H9 (cell line): Measurements from ENCODE around the gene FAHD1. TPM values are rescaled to one million over a fixed set of nuclear protein-coding genes. Genes with fewer than 3 reads are reported as not detected.

ENCODE experiments used
- DNase-seq: peaks from one replicate; pipeline ENCODE4 v3.0.0-alpha.2; 2017
- H2AFZ ChIP-seq: one replicate; pipeline ENCODE4 v1.6.1; 2013; ENCODE audit warnings: mild to moderate bottlenecking, low read length, control low read depth, moderate library complexity
- H2AK5ac ChIP-seq: 2 replicates; pipeline ENCODE4 v1.6.1; 2013; ENCODE audit warnings: low read length, control low read depth, mixed read lengths; ENCODE audit not compliant: insufficient read length
- H2BK120ac ChIP-seq: one replicate; pipeline ENCODE4 v1.6.1; 2013; ENCODE audit warnings: low read depth, mild to moderate bottlenecking, low read length, control low read depth, inconsistent platforms; ENCODE audit not compliant: poor library complexity, severe bottlenecking
- H2BK12ac ChIP-seq: 2 replicates; pipeline ENCODE4 v1.6.1; 2013; ENCODE audit warnings: low read length, control low read depth, mixed read lengths, low read depth; ENCODE audit not compliant: insufficient read length
- H2BK15ac ChIP-seq: 2 replicates; pipeline ENCODE4 v1.6.1; 2013; ENCODE audit warnings: low read depth, low read length, control low read depth
- H2BK20ac ChIP-seq: one replicate; pipeline ENCODE4 v1.6.1; 2013; ENCODE audit warnings: low read depth, mild to moderate bottlenecking, low read length, control low read depth, inconsistent platforms; ENCODE audit not compliant: poor library complexity, severe bottlenecking
- H2BK5ac ChIP-seq: 2 replicates; pipeline ENCODE4 v1.6.1; 2013; ENCODE audit warnings: low read length, control low read depth, mixed read lengths; ENCODE audit not compliant: insufficient read length
- H3K14ac ChIP-seq: 2 replicates; pipeline ENCODE4 v1.6.1; 2013; ENCODE audit warnings: low read length, control low read depth; ENCODE audit not compliant: insufficient read depth
- H3K18ac ChIP-seq: 2 replicates; pipeline ENCODE4 v1.6.1; 2013; ENCODE audit warnings: low read depth, mild to moderate bottlenecking, mixed read lengths, low read length, control low read depth; ENCODE audit not compliant: insufficient read length
- H3K23ac ChIP-seq: 2 replicates; pipeline ENCODE4 v1.6.1; 2013; ENCODE audit warnings: low read length, control low read depth, mixed read lengths, low read depth; ENCODE audit not compliant: insufficient read length
- H3K23me2 ChIP-seq: 2 replicates; pipeline ENCODE4 v1.6.1; 2013; ENCODE audit warnings: low read depth, mild to moderate bottlenecking, mixed read lengths, low read length, control low read depth; ENCODE audit not compliant: insufficient read length, poor library complexity, severe bottlenecking
- H3K27ac ChIP-seq: 2 replicates; pipeline ENCODE4 v1.5.1; 2013; ENCODE audit warnings: low read length, control low read depth, mixed read lengths, low read depth; ENCODE audit not compliant: insufficient read length
- H3K27me3 ChIP-seq: 2 replicates; pipeline ENCODE4 v1.6.1; 2013; ENCODE audit warnings: low read length, control low read depth, inconsistent platforms; ENCODE audit not compliant: insufficient read depth
- H3K4ac ChIP-seq: 2 replicates; pipeline ENCODE4 v1.6.1; 2013; ENCODE audit warnings: low read depth, mild to moderate bottlenecking, control low read depth, inconsistent platforms, low read length, moderate library complexity
- H3K4me1 ChIP-seq: 2 replicates; pipeline ENCODE4 v1.6.1; 2013; ENCODE audit warnings: low read length, control low read depth, inconsistent platforms; ENCODE audit not compliant: insufficient read depth
- H3K4me2 ChIP-seq: 2 replicates; pipeline ENCODE4 v1.6.1; 2013; ENCODE audit warnings: low read length, control low read depth, mixed read lengths; ENCODE audit not compliant: insufficient read length, insufficient read depth
- H3K56ac ChIP-seq: 2 replicates; pipeline ENCODE4 v1.6.1; 2013; ENCODE audit warnings: low read depth, mild to moderate bottlenecking, mixed read lengths, low read length, control low read depth; ENCODE audit not compliant: insufficient read length
- H3K79me1 ChIP-seq: 2 replicates; pipeline ENCODE4 v1.6.1; 2013; ENCODE audit warnings: low read depth, mild to moderate bottlenecking, moderate library complexity, low read length, control low read depth, inconsistent platforms; ENCODE audit not compliant: insufficient read depth, poor library complexity, severe bottlenecking
- H3K79me2 ChIP-seq: 2 replicates; pipeline ENCODE4 v1.6.1; 2013; ENCODE audit warnings: low read length, control low read depth, inconsistent platforms; ENCODE audit not compliant: insufficient read depth
- H3K9ac ChIP-seq: 2 replicates; pipeline ENCODE4 v1.6.1; 2013; ENCODE audit warnings: low read length, control low read depth, mixed read lengths; ENCODE audit not compliant: insufficient read length; ENCODE audit errors: extremely low read depth
- H3K9me3 ChIP-seq: one replicate; pipeline ENCODE4 v1.6.1; 2013; ENCODE audit warnings: low read depth, low read length, inconsistent platforms; ENCODE audit not compliant: control insufficient read depth
- H3T11ph ChIP-seq: one replicate; pipeline ENCODE4 v1.6.1; 2013; ENCODE audit warnings: mild to moderate bottlenecking, low read length, control low read depth, inconsistent platforms
- H4K20me1 ChIP-seq: one replicate; pipeline ENCODE4 v1.6.1; 2013; ENCODE audit not compliant: control insufficient read depth, insufficient read length, insufficient read depth
- H4K5ac ChIP-seq: 2 replicates; pipeline ENCODE4 v1.6.1; 2013; ENCODE audit warnings: low read depth, mild to moderate bottlenecking, mixed read lengths, low read length, control low read depth; ENCODE audit not compliant: insufficient read length
- H4K8ac ChIP-seq: replicated peaks from 2 replicates; pipeline ENCODE4 v1.6.1; 2013; ENCODE audit warnings: low read length, control low read depth, mixed read lengths, low read depth; ENCODE audit not compliant: insufficient read length
- H4K91ac ChIP-seq: 2 replicates; pipeline ENCODE4 v1.6.1; 2013; ENCODE audit warnings: low read depth, mild to moderate bottlenecking, moderate library complexity, mixed read lengths, low read length, control low read depth; ENCODE audit not compliant: insufficient read length
- H3K27ac Mint-ChIP-seq, 3 experiments: 2 replicates in 2 of 3; 3 replicates in 1 of 3; pipeline ENCODE4 v1.8.0; 2020 to 2021; ENCODE audit warnings: mixed read lengths in 3 of 3, mild to moderate bottlenecking in 1 of 3, moderate library complexity in 1 of 3
- H3K27me3 Mint-ChIP-seq: 2 replicates; pipeline ENCODE4 v1.8.0; 2021; ENCODE audit warnings: low read depth, mild to moderate bottlenecking, moderate library complexity, mixed read lengths
- H3K36me3 Mint-ChIP-seq, 3 experiments: 2 replicates in 2 of 3; 3 replicates in 1 of 3; pipeline ENCODE4 v1.8.0; 2020 to 2021; ENCODE audit warnings: low read depth in 3 of 3, mixed read lengths in 3 of 3; ENCODE audit not compliant: insufficient read depth in 1 of 3
- H3K4me1 Mint-ChIP-seq, 2 experiments: 2 replicates each; pipeline ENCODE4 v1.8.0; 2020; ENCODE audit warnings: mixed read lengths in 2 of 2
- H3K4me3 Mint-ChIP-seq, 2 experiments: 2 replicates in 1 of 2; 3 replicates in 1 of 2; pipeline ENCODE4 v1.8.0; 2020 to 2021; ENCODE audit warnings: mild to moderate bottlenecking in 2 of 2, mixed read lengths in 2 of 2, moderate library complexity in 1 of 2
- H3K9me3 Mint-ChIP-seq, 2 experiments: 2 replicates in 1 of 2; 3 replicates in 1 of 2; pipeline ENCODE4 v1.8.0; 2020; ENCODE audit warnings: mild to moderate bottlenecking in 2 of 2, mixed read lengths in 2 of 2, moderate library complexity in 1 of 2
- CTCF ChIP-seq: fragments of 200-600 bp; sonication (generic); conservative IDR thresholded peaks from 3 replicates; pipeline ENCODE4 v1.8.0; 2021; ENCODE audit warnings: antibody characterized with exemption, mild to moderate bottlenecking
- WGBS: extraction: QIAGEN DNeasy Blood & Tissue Kit; methylation state at CpG from one replicate; pipeline ENCODE4 v1.1.7; 2013; ENCODE audit warnings: missing lambda C conversion rate, low lambda C conversion rate, mixed read lengths; ENCODE audit not compliant: insufficient read length; ENCODE audit errors: extremely low coverage; 5-methylcytosine and 5-hydroxymethylcytosine counted together
- total RNA-seq: library from RNA; stranded (reverse); gene quantifications from 2 replicates; pipeline ENCODE4 v1.2.1, GENCODE V29; 2021

FAHD1 gene
- total RNA-seq, 1 experiment from 2014 or later: 16.2 TPM

- H3K14ac ChIP-seq: no peak overlapping the region
- H4K20me1 ChIP-seq: no peaks in the 10 kb centered on the region
- WGBS: no CpG with 5 or more reads among the region's 15 CpGs
These were observed 36.8 kb upstream of the FAHD1 start for GRCh38 chr16:1790261-1790610.

More at GRCh38 chr16:1790261-1790610, 36.8 kb upstream of the FAHD1 start:
- Mint-ChIP-seq H3K36me3 (peaks cover 5 to 17% (median 8%) of the 10 kb centered on the region in 3 experiments; a peak in 6 of 7 replicates), H3K9me3 (no peaks in the 10 kb centered on the region), H3K27me3 (no peaks in the 10 kb centered on the region), H3K4me1 (no peaks in the 10 kb centered on the region), H3K27ac (no peak overlapping the region), H3K4me3 (no peak overlapping the region)
- no peaks in the 10 kb centered on the region for H3K23me2 ChIP-seq
- H4K8ac ChIP-seq: no peak overlapping the region
- no peak overlapping the region for H2BK12ac ChIP-seq
- H3K9ac ChIP-seq: no peak overlapping the region
- no peak overlapping the region for H3K56ac ChIP-seq
- H3K9me3 ChIP-seq: no peaks in the 10 kb centered on the region
- H2BK120ac ChIP-seq: no peak overlapping the region
- no peak overlapping the region for H3T11ph ChIP-seq
- H3K4me2 ChIP-seq: no peak overlapping the region
- H2AK5ac ChIP-seq: no peak overlapping the region
- H4K5ac ChIP-seq: no peak overlapping the region
- H3K79me2 ChIP-seq: peaks cover 2% of the 10 kb centered on the region; the same call in 1 of the 2 replicates
- no peaks in the 10 kb centered on the region for H3K27me3 ChIP-seq
- H3K27ac ChIP-seq: no peak overlapping the region
- H3K18ac ChIP-seq: no peak overlapping the region
- no peak for TF ChIP-seq CTCF
- H3K23ac ChIP-seq: no peak overlapping the region
- no peak for DNase-seq
- no peak overlapping the region for H2BK15ac ChIP-seq
- no peak overlapping the region for H2AFZ ChIP-seq
- no peak overlapping the region for H2BK20ac ChIP-seq
- no peak overlapping the region for H4K91ac ChIP-seq
- no peak overlapping the region for H3K4ac ChIP-seq
- no peaks in the 10 kb centered on the region for H3K4me1 ChIP-seq
- peaks cover 3% of the 10 kb centered on the region for H3K79me1 ChIP-seq
- no peak overlapping the region for H2BK5ac ChIP-seq
